ENCODE data around the gene TIMM23.
"Not testable (repeated sequence)": the region's sequence is repeated elsewhere in the genome, so short reads cannot be mapped to it uniquely, and the experiment has no call there.

TIMM23 gene

GRCh38 chr10:45983538-45984186 is 11.4 kb downstream of the TIMM23 start:
- peak; percentile 69 for DNase-seq
- in situ Hi-C loops (cut with HindIII; ENCODE audit: low pct_ligation_motif_present, low pct_unique_long_range_greater_than_20kb, low sequenced_read_pairs) = not testable (repeated sequence)

- in situ Hi-C loops (cut with HindIII; ENCODE audit: low pct_ligation_motif_present, low pct_unique_long_range_greater_than_20kb, low sequenced_read_pairs); DNase-seq: not testable (repeated sequence)
These were observed 12.2 kb downstream of the TIMM23 start for GRCh38 chr10:45984473-45984872.

GRCh38 chr10:45985590-45985989 is 13.3 kb downstream of the TIMM23 start:
- in situ Hi-C loops (cut with HindIII; ENCODE audit: low pct_ligation_motif_present, low pct_unique_long_range_greater_than_20kb, low sequenced_read_pairs); DNase-seq: not testable (repeated sequence)

- in situ Hi-C loops (cut with HindIII; ENCODE audit: low pct_ligation_motif_present, low pct_unique_long_range_greater_than_20kb, low sequenced_read_pairs) = no loop called here
These were observed 25.3 kb downstream of the TIMM23 start for GRCh38 chr10:45997557-45997956.

GRCh38 chr10:45997994-45998763 is 25.9 kb downstream of the TIMM23 start:
- DNase-seq = no peak
- in situ Hi-C loops (cut with HindIII; ENCODE audit: low pct_ligation_motif_present, low pct_unique_long_range_greater_than_20kb, low sequenced_read_pairs) = no loop called here

More at GRCh38 chr10:45997557-45997956, 25.3 kb downstream of the TIMM23 start:
- DNase-seq = no peak

- DNase-seq; in situ Hi-C loops (cut with HindIII; ENCODE audit: low pct_ligation_motif_present, low pct_unique_long_range_greater_than_20kb, low sequenced_read_pairs): not testable (repeated sequence)
These were observed 27.7 kb downstream of the TIMM23 start for GRCh38 chr10:45999955-46000354.

- in situ Hi-C loops (cut with HindIII; ENCODE audit: low pct_ligation_motif_present, low pct_unique_long_range_greater_than_20kb, low sequenced_read_pairs) = no loop called here
- no peak for DNase-seq
These were observed 28.2 kb downstream of the TIMM23 start for GRCh38 chr10:46000538-46000937.

- DNase-seq = no peak
- in situ Hi-C loops (cut with HindIII; ENCODE audit: low pct_ligation_motif_present, low pct_unique_long_range_greater_than_20kb, low sequenced_read_pairs) = no loop called here
These were observed 29.0 kb downstream of the TIMM23 start for GRCh38 chr10:46001187-46001756.

GRCh38 chr10:46002189-46002687 is 29.9 kb downstream of the TIMM23 start:
- DNase-seq; in situ Hi-C loops (cut with HindIII; ENCODE audit: low pct_ligation_motif_present, low pct_unique_long_range_greater_than_20kb, low sequenced_read_pairs): not testable (repeated sequence)

GRCh38 chr10:46002916-46003693 is 30.8 kb downstream of the TIMM23 start:
- no peak for DNase-seq
- in situ Hi-C loops (cut with HindIII; ENCODE audit: low pct_ligation_motif_present, low pct_unique_long_range_greater_than_20kb, low sequenced_read_pairs) = no loop called here

- in situ Hi-C loops (cut with HindIII; ENCODE audit: low pct_ligation_motif_present, low pct_unique_long_range_greater_than_20kb, low sequenced_read_pairs) = no loop called here
- no peak for DNase-seq
These were observed 32.7 kb downstream of the TIMM23 start for GRCh38 chr10:46004963-46005362.

- DNase-seq = no peak
- in situ Hi-C loops (cut with HindIII; ENCODE audit: low pct_ligation_motif_present, low pct_unique_long_range_greater_than_20kb, low sequenced_read_pairs) = no loop called here
These were observed 33.1 kb downstream of the TIMM23 start for GRCh38 chr10:46005383-46005782.

GRCh38 chr10:46006219-46006618 is 33.9 kb downstream of the TIMM23 start:
- in situ Hi-C loops (cut with HindIII; ENCODE audit: low pct_ligation_motif_present, low pct_unique_long_range_greater_than_20kb, low sequenced_read_pairs) = no loop called here
- peak; percentile 56 for DNase-seq

- in situ Hi-C loops (cut with HindIII; ENCODE audit: low pct_ligation_motif_present, low pct_unique_long_range_greater_than_20kb, low sequenced_read_pairs) = no loop called here
- DNase-seq = no peak
These were observed 40.5 kb downstream of the TIMM23 start for GRCh38 chr10:46012746-46013145.

GRCh38 chr10:46014206-46014605 is 41.9 kb downstream of the TIMM23 start:
- no peak for DNase-seq
- in situ Hi-C loops (cut with HindIII; ENCODE audit: low pct_ligation_motif_present, low pct_unique_long_range_greater_than_20kb, low sequenced_read_pairs) = no loop called here

GRCh38 chr10:46014683-46015405 is 42.6 kb downstream of the TIMM23 start:
- in situ Hi-C loops (cut with HindIII; ENCODE audit: low pct_ligation_motif_present, low pct_unique_long_range_greater_than_20kb, low sequenced_read_pairs) = no loop called here
- no peak for DNase-seq

- in situ Hi-C loops (cut with HindIII; ENCODE audit: low pct_ligation_motif_present, low pct_unique_long_range_greater_than_20kb, low sequenced_read_pairs) = no loop called here
- no peak for DNase-seq
These were observed 43.9 kb downstream of the TIMM23 start for GRCh38 chr10:46016190-46016589.

- no peak for DNase-seq
- in situ Hi-C loops (cut with HindIII; ENCODE audit: low pct_ligation_motif_present, low pct_unique_long_range_greater_than_20kb, low sequenced_read_pairs) = no loop called here
These were observed 44.5 kb downstream of the TIMM23 start for GRCh38 chr10:46016811-46017210.
